Mucosa of descending colon (tissue), 3 donors: ENCODE data around the gene UACA. TPM values are rescaled to one million over a fixed set of nuclear protein-coding genes. Genes with fewer than 3 reads are reported as not detected.

Source experiments
- ATAC-seq: fragments of 200-7000 bp; cut with Tn5 transposase; one replicate; pipeline ENCODE4 v1.9.1; 2020; ENCODE audit warnings: mild to moderate bottlenecking, moderate library complexity
- DNase-seq, 3 donors: peaks; one replicate each; pipeline ENCODE4 v3.0.0-alpha.2; 2020
- H3K36me3 ChIP-seq: fragments of 200-600 bp; one replicate; pipeline ENCODE4 v1.8.0; 2021; ENCODE audit warnings: low read depth, mild to moderate bottlenecking
- H3K4me1 ChIP-seq: fragments of 200-600 bp; one replicate; pipeline ENCODE4 v1.8.0; 2021; ENCODE audit warnings: low read depth, mild to moderate bottlenecking
- H3K4me3 ChIP-seq: fragments of 200-600 bp; one replicate; pipeline ENCODE4 v1.8.0; 2021; ENCODE audit warnings: mild to moderate bottlenecking
- H3K9me3 ChIP-seq: fragments of 200-600 bp; one replicate; pipeline ENCODE4 v1.8.0; 2021; ENCODE audit warnings: mild to moderate bottlenecking
- CTCF ChIP-seq: fragments of 200-600 bp; IDR thresholded peaks from one replicate; pipeline ENCODE4 v1.8.0; 2022; ENCODE audit warnings: antibody characterized with exemption, mild to moderate bottlenecking
- intact Hi-C, 2 donors: fragments of 100-400 bp; cut with DNase I in 1 of 2; cut with micrococcal nuclease in 1 of 2; formaldehyde crosslinking; loops; one replicate each; pipeline versions ENCODE4 v1.11.0 to v1.11.1; 2022; cut with DNase I, micrococcal nuclease
- total RNA-seq, 3 donors: library from RNA; stranded (reverse); fragmentation: NEBNext Ultra II Directional in 2 of 3; extraction: Animal tissue kit (Norgen Biotek cat#: 25700) in 2 of 3; gene quantifications; one replicate each; pipeline versions ENCODE4 v1.2.1 to v1.2.4, GENCODE V29; 2021 to 2023
- donor health status: DM: no; HTN: no; CAD: no; lungs with moderate emphysema.
- donor health status: DM: no; HTN: no; CAD: no.
- donor health status: DM: no; HTN: yes; CAD: no.

The UACA gene
- total RNA-seq, 3 donors from 2014 or later = 42.1 to 74.7 (median 64.9) TPM

- peak; percentile 83 for ATAC-seq
- no peak for TF ChIP-seq CTCF
- intact Hi-C loops = no loop called here
- no peak overlapping the region for H3K4me3 ChIP-seq
- no peaks in the 10 kb centered on the region for H3K9me3 ChIP-seq
- H3K36me3 ChIP-seq = no peaks in the 10 kb centered on the region
- no peaks in the 10 kb centered on the region for H3K4me1 ChIP-seq
- DNase-seq = no peak
Observed at GRCh38 chr15:70795311-70795665, 31.9 kb upstream of the UACA start.

GRCh38 chr15:70794596-70795310 is 31.4 kb upstream of the UACA start:
- no peak for TF ChIP-seq CTCF
- intact Hi-C loops = no loop called here
- H3K4me1 ChIP-seq = no peaks in the 10 kb centered on the region
- H3K36me3 ChIP-seq = no peaks in the 10 kb centered on the region
- ATAC-seq = no peak
- no peak for DNase-seq
- no peaks in the 10 kb centered on the region for H3K9me3 ChIP-seq
- no peak overlapping the region for H3K4me3 ChIP-seq

- no peaks in the 10 kb centered on the region for H3K4me1 ChIP-seq
- intact Hi-C loops = no loop called here
- no peaks in the 10 kb centered on the region for H3K36me3 ChIP-seq
- no peak for TF ChIP-seq CTCF
- H3K9me3 ChIP-seq = no peaks in the 10 kb centered on the region
- ATAC-seq (no peak), DNase-seq (no peak)
- no peak overlapping the region for H3K4me3 ChIP-seq
Observed at GRCh38 chr15:70793694-70794093, 30.3 kb upstream of the UACA start.

GRCh38 chr15:70792171-70792573 is 28.8 kb upstream of the UACA start:
- no peaks in the 10 kb centered on the region for H3K4me1 ChIP-seq
- ATAC-seq (peak; percentile 52), DNase-seq (no peak)
- no peak for TF ChIP-seq CTCF
- intact Hi-C loops = no loop called here
- no peaks in the 10 kb centered on the region for H3K36me3 ChIP-seq
- H3K4me3 ChIP-seq = no peak overlapping the region
- H3K9me3 ChIP-seq = no peaks in the 10 kb centered on the region

- H3K36me3 ChIP-seq = no peaks in the 10 kb centered on the region
- no peaks in the 10 kb centered on the region for H3K9me3 ChIP-seq
- no peak overlapping the region for H3K4me3 ChIP-seq
- no peak for DNase-seq
- intact Hi-C loops = no loop called here
- no peak for TF ChIP-seq CTCF
- ATAC-seq = no peak
- no peaks in the 10 kb centered on the region for H3K4me1 ChIP-seq
Observed at GRCh38 chr15:70791259-70791658, 27.9 kb upstream of the UACA start.

GRCh38 chr15:70789213-70789612 is 25.9 kb upstream of the UACA start:
- intact Hi-C loops = no loop called here
- Histone ChIP-seq H3K4me3 (no peak overlapping the region), H3K36me3 (no peaks in the 10 kb centered on the region), H3K9me3 (no peaks in the 10 kb centered on the region), H3K4me1 (no peaks in the 10 kb centered on the region)
- TF ChIP-seq CTCF = no peak
- DNase-seq = peak in 1 of 3 donors; percentile 22
- ATAC-seq = peak; percentile 57
